ENCODE results near the gene PLPPR3.

DNA sequence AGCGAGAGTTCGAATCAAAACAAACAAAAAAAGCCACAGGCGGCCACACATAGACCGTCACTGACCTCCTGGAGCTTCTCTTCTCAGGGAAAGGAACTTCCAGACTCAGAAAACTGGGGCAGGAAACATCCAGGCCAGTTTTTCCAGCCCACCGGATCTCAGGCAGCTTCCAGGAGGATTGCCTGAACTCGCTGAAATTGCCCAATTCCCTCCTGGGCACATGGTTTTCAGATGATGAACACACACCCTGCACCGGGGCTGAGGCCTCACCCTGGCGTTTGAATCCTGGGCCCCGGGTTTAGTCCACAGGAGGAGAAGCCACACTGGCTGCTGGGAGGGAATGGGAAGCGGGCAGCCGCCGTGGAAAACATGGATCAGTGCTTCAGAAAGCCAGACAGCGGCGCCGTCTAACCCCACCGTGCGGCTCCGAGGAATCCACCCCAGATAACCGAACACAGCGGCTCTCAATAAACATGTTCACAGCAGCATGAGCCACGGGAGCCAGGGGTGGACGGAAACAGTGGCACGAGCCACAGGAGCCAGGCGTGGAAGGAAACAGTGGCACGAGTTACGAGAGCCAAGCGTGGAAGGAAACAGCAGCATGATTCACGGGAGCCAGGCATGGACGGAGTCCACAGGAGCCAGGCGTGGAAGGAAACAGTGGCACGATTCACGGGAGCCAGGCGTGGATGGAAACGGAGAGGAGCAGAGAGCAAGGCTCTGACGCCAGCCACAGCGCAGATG is 42.7 kb downstream of the PLPPR3 start:
- TF ChIP-seq, protein P1, sequence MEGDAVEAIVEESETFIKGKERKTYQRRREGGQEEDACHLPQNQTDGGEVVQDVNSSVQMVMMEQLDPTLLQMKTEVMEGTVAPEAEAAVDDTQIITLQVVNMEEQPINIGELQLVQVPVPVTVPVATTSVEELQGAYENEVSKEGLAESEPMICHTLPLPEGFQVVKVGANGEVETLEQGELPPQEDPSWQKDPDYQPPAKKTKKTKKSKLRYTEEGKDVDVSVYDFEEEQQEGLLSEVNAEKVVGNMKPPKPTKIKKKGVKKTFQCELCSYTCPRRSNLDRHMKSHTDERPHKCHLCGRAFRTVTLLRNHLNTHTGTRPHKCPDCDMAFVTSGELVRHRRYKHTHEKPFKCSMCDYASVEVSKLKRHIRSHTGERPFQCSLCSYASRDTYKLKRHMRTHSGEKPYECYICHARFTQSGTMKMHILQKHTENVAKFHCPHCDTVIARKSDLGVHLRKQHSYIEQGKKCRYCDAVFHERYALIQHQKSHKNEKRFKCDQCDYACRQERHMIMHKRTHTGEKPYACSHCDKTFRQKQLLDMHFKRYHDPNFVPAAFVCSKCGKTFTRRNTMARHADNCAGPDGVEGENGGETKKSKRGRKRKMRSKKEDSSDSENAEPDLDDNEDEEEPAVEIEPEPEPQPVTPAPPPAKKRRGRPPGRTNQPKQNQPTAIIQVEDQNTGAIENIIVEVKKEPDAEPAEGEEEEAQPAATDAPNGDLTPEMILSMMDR (IDR thresholded peaks at IDR 0.05) = no peak
- no peak for TF ChIP-seq POLR2A (IDR thresholded peaks at IDR 0.05)

Measured in thyroid gland (tissue), 4 donors.